Measurements from ENCODE around the gene ITGB1BP1.

Gene ITGB1BP1

DNA sequence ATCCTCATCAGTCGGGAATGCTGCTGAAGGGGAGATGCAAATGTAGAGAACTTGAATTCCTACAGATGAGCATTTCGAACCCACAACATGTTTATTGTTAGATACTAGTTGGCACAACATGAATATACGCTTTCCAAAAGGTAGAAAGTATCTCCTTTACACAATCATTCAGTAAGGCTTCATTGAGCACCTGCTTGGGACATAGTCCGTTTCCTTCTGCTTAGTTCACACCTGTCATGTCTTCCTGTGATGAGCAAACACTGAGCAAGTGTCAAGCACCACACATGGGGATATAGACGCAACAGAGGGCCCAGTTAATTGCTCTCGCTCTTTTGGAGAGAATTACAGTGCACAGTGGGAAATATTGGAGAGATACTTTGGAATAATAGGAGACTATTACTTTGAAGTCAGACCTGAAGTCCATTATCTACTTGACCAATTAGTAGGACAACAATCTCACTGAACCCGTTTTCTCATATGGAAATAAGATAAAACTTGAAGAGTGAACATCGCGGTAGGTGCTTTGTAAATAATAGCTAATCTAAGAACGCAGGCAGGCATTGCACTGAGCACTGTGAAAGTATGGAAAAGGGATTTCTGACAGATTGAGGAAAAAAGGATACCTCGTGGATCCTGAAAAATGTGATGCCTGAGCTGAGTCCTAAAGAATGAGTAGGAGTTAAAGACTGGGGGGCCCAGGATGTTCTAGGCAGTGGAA, 1.3 kb upstream of the ITGB1BP1 start:
- no peak for DNase-seq

DNA sequence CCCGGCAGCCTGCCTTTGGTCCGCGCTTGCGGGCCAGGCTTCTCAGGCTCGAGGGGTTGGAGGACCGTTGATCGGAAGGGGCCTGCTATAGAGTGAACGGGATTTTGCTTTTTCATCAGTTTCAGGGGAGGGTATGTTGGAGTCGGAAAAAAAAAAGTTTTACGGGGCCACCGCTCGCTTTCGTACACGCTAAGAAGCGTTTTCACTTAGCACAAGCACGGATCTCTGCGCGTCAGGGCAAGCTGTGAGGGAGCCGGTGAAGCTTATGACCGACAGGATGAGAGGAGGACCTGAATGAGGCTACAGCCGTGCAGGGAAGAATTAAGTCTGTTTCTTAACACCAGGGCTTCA, 569 bp upstream of the ITGB1BP1 start:
- DNase-seq: peak; percentile 46

DNA sequence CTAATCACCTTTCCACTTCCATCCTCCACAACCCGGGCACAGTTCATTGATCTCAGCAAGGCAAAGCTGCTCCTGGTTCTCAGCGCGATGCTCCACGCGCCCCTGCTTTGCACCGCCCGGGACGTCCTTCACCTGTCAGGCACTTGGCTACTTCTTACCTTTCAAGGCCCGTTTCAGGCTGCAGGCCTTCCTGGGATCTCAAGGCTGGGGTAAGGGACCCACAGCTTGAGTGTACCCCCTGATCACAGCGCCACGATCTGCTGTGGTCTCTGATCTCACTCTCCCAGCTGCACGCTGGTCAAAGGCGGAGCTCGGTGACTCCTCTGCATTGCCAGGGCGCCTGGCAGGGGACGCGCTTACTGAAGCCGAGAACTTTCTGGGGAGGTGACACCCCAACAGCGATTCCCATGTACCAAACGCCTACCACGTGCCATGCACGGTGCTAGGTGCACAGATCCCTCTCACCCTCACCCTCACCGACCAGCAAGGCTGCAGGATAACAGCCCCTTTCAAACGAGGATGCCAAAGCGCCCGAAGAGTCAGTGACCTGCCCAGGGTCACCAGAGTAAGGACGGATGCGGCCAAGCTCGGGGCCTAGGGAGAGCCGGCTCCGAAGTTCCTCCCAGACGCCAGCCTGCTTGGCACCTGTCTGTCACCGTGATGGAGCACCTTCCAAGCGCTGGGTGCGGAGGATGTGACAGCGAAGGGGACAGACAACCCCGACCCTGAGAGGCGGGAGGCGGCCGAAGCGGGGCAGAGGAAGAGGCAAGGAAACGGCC, 818 bp downstream of the ITGB1BP1 start:
- DNase-seq: peak; percentile 63

DNA sequence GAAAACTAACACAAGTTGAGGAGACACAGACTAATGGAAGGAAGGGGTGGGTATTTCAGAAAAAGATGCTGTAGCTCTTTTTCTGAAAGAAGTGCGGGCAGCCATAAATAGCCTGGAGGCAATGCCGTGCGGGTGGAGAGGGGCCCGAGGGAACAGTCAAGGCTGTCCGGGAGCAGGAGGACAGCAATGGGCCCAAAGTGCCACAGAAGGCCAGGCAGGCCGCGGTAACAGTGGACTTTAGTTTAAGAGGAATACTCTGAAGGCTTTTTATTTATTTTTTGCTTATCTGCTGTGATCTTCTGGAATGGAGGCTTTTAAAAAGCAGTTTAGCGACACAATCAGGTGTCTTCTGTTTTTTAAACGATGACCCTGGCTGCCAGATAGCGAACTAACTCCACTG, 2.8 kb downstream of the ITGB1BP1 start:
- no peak for DNase-seq

DNA sequence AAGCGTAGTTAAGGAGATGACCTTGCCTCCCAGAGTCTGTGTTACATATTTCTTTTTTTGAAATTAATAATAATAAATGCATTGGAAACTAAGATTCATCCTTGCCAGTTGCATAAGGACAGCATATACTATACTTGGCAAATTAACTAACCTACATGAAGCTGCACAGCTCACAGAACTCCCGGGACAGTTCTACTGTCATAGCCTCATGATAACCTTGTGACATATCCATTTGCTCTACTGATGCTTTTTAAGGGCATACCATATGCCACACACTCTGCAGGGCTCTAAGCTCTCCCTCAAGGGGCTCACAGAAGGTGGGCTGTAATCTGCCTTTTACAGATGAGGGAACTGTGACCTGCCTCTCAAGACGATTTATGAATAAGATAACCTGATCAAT, 3.8 kb downstream of the ITGB1BP1 start:
- no peak for DNase-seq

DNA sequence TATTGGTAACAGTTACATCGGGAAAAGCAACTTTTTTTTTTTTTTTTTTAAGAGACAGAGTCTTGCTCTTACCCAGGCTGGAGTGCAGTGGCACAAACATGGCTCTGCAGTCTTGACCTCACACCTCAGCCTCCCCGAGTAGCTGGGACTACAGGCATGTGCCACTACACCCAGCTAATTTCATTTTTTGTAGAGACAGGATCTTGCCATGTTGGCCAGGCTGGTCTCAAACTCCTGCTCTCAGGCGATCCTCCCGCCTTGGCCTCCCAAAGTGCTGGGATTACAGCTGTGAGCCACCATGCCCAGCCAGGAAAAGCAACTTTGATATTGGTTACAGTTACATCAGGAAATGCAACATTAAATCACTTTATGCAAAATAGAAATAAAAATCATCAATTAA, 4.6 kb downstream of the ITGB1BP1 start:
- no peak for DNase-seq

DNA sequence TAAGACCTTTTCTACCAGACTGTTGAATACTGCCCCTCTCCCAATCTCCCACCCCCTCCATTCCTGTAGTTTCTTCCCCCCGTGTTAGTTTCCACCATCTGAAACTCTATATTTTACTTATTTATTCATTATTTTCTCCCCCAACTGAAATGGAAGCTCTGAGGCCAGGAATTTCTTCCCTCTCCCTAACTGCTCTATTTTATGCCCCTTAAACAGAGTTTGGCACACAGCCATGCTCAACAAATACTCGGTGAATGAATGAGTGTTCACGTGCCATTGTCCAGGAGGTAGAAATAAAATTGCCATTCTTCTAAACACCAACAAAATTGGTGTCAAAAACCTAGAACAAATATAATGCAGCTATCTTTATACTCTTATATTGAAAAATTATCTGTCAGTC, 5.6 kb downstream of the ITGB1BP1 start:
- no peak for DNase-seq

DNA sequence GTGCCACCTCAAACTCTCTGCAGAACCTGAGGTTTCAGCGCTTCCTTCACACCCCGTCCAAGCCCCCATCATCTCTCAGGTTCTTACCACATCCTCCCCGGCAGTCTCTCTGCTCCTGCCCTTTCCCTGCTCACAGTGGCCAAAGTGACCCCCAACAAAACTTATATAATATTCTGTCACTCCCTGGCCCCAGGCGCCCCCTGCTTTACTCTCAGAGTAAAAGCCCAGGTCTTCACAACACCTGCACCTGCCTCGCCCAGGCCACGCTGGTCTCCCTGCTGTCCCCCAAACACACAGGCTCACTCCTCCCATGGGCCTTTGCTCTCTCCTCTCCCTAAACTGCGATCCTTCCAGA, 6.4 kb downstream of the ITGB1BP1 start:
- no peak for DNase-seq

DNA sequence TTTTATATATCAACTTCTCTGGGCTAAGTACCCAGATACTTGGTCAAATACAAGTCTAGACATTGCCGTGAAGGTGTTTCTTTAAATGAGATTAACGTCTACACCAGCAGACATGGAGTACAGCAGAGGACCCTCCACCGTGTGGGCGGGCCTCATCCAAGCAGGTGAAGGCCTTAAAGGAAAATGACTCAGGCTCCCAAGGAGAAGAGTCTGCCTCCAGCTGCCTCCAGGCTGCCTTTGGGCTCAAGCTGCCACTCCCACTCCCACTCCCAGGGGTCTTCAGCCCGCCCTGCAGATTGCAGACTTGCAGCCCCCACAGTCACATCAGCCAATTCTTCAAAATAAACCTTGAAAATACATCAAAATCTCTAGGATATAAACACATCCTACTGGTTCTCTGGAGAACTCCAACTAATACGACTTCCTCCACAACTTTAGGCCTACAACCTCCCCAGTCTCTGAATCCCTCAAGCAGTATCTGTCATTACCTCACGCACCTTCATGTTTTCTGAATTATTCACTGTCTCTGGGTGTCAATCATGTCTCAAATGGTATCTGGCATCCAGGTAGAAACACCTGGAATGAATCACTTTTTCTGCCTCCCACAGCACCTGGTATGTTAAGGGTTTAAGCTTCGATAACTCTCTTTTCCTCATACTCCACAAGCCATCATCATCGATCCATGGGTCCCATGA, 6.9 kb downstream of the ITGB1BP1 start:
- DNase-seq: no peak

DNA sequence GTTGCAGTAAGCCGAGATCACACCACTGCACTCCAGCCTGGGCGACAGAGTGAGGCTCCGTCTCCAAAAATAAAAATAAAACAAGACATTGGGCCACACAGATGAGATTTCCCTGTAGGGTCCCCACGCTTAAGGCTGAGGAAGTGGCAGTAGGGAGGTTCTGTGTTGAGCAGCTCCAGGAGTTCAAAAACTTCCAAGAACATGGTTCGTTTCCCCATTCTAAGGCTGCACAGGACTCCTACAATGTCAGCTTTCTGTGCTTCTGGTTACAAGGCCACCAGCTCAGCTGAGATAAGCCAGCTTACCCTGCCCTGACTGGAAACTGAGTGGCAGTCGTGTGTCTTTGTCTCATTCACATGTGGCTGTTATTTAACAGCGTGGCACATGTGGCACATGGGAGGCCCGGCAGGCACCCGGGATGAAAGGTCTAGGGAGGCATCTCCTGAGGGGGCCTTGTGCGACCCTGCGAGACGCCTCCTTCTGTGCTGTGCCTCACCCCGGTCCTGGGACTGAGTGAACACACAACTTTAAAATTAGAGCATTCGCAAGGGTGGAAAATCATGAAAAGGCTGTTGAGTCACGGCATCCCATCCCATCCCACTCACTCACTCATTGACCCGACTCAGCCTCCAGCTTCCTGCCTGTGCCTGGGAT, 7.7 kb downstream of the ITGB1BP1 start:
- DNase-seq: no peak

DNA sequence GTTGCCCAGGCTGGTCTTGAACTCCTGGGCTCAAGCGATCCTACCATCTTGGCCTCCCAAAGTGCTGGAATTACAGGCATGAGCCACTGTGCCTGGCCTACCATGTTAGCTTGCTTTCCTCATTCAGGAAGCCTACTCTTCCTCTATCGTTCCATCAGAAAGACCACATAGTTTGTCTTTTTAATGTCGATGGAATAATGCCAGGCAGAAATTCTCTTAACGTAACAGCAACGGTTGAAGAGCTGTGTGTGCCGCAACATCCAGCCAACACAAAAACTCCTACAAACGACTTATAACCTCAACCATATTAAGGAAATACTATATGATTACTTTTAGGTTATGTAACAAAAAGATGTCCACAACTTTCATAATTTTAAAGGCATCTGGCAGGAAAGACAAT, 10.5 kb downstream of the ITGB1BP1 start:
- no peak for DNase-seq

DNA sequence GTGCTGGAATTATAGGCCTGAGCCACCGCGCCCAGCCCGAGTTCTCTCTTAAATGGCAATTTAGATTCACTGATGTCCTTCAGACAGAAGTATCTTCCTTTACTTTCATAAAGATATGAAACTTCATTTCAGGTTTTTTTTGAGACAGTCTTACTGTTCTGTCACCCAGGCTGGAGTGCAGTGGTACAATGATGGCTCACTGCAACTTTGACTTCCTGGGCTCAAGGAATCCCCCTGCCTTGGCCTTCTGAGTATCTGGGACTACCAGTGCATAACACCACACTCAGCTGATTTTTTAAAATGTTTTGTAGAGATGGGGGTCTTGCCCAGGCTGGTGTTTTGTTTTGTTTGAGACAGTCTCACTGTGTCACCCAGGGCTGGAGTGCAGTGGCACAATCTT, 13.2 kb downstream of the ITGB1BP1 start:
- DNase-seq: no peak

DNA sequence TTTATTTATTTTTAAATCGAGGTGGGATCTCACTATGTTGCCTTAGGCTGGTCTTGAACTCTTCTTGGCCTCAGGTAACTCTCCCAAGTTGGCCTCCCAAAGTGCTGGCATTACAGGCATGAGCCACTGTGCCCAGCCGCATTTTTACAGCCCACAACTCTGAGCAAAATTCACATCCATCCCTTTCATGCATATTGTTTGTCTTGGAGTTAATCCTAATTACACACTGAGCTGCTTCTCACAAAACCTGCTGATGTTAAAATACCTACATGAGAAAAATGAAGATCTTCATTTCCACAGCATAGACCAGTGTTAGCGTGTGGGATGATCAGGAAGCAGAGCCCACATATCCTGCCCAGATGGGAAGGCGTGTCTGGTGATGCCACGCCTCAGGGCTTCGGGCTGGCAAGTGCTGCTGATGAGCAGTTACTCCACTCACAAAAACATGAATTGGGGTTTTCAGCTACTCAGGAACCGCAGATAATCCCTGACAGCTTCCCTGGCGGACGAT, 14.6 kb downstream of the ITGB1BP1 start:
- no peak for DNase-seq

DNA sequence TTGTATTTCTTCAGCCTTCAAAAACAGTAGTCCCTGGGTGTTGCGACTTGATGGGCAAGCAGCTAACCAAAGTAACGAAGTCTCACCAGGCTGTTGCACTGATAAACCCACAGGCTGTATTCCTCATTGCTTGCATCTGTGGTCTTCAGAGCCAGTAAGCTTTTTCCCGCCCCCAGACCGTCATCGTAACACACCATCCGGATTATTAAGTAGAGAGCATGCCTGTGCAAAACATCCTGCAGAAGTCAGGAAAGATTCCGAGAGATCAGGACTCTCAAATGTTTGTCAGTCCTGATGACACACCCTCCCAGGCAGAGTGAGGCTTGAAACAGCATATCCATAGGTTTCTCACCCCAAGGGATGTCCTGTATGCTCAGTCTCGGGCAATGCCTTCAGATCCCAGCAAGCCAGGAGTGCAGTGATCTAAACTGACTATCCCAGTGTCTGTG, 15.9 kb downstream of the ITGB1BP1 start:
- no peak for DNase-seq

DNA sequence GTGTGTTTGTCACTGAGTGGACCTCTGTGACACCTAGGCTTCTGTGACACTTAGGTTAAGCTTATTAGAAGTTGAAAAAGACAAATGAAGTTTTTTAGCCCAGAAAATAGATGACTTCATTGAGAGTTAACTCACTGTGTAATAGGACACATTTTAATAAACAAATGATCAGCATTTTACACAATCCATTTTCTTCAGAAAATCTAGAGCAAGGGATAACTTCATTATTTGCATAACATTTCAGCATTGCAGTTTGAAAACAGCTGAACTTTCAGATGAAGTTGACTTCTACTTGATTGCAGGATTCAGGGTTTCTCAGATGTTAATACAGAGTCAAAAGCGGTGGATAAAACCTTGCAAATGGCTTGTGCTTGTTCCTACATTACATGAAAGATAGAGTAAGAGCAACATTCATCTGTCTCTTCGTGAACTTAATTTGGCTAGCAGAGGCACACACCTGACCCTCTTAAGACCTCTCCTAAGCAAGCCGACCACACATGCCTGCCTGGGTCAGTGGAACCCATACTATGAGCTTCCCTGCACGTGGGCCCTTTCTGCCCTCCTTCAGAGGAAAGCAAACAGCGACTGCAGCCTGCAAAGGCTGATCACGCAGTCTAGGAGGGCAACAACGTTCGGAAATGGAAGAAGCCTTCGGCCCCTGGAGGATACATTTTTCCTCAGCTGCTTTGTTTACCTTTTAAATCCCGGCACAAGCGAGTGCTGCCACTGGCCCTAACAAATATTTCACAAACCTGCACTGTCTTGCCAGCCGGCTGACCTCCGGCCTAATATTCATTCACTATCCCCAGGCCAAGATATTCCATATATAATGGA, 16.6 kb downstream of the ITGB1BP1 start:
- no peak for DNase-seq

DNA sequence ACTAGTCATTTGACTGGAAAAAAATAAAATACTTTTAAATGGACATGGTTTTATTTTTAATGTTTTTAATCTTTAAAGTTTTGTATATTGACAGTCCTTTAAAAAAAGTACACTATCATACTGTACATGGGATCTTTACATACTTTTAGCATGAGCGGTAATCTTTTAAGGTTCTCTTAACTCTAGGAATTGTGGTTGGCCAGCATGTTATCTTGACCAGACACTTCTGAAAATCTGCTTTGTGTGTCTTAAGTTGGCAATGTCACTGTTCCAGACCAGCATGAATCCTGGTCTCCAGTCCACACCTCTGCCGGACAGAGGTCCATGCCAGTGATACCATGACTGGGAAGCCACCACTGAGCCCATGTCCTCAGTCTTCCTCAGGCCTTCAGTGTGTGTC, 17.7 kb downstream of the ITGB1BP1 start:
- DNase-seq: no peak

DNA sequence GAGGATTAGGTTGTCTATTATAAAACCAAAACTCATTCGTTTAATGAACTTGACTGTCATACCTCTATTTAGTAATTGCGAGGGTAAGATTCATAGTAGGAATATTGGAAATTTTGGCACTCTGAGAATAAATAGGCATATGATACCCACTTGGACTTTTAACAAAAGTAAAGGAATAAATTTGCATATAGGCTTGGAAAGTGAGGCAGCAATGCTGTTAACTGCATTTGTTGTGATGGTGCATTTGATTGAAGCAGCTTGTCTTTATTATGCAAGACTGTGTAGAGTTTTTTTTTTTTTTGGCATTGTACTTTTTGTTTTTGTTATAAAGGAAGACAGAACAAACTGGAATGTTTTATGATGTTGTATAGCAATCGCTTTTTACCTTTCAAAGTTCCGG, 18.9 kb downstream of the ITGB1BP1 start:
- DNase-seq: no peak

DNA sequence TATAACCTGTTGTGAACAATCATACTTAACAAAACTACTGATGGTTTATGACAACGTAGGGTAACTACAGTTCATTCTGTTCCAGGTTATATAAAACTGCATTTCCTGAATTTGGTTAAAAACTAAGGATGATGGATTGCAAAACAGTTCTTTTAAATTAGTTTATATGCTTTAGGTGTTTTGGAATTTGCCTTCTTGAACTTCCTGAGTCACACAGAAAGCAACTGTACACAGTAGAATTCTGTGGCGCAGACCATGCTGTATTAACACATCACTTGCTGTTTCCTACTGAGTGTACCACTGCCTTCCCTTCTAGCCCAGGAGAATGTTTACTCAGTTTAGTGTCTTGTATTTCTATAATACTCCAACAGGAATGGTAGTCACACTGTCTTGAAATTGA, 19.4 kb downstream of the ITGB1BP1 start:
- DNase-seq: no peak

DNA sequence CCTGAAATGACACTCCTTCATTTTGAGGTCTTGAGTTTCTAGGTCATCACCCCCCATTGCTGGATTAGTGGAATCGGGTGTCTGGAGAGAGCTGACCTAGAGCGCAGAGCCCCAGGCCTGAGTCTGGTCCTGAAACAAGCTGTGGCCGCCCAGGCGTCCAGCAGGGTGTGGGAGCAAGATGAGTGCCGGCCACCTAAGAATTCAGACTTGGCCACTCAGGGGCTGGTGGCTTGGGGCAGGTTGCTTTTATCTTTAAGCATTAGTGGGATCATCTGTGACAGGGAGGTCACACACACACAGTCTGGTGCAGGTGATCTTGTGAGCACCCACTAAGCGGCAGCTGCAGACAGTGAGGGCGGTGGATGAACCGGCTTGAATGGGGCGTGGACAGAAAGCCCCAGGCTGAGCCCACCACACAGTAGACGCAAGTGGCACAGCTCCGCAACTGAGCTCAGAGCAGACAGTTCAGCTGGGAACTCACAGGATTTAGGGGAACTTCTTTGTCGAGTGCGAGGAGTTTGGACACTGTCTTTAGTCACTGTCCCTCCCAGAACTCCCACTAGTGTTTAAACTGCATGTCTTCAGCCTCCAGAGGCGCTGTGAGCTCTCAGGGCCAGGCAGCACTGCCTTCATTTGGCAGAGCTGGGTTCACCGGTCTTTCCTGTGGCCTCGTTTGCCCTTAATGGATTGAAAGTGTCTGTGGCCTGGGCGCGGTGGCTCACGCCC, 21.5 kb downstream of the ITGB1BP1 start:
- peak; percentile 65 for DNase-seq

DNA sequence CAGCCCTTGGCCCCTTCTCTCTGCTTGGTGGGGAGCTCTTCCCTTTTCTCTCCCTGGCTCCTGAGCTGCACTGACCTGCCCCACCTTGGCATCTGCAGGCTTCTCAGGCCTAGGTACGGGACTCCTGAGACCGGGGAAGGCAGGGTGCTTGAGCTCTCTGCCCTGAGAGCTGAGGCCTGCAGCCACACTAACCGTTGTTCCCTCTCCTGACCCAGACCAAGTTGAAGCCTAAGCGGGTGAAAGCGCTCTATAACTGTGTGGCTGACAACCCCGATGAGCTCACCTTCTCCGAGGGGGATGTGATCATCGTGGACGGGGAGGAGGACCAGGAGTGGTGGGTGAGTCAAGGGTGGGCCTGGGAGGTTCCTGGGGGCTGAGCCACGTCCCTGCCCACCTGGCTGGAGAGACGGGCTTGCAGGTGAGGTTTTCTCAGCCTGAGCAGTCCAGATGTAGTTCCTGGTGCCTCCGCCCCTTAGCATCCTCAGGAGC, 22.2 kb downstream of the ITGB1BP1 start:
- DNase-seq: no peak

DNA sequence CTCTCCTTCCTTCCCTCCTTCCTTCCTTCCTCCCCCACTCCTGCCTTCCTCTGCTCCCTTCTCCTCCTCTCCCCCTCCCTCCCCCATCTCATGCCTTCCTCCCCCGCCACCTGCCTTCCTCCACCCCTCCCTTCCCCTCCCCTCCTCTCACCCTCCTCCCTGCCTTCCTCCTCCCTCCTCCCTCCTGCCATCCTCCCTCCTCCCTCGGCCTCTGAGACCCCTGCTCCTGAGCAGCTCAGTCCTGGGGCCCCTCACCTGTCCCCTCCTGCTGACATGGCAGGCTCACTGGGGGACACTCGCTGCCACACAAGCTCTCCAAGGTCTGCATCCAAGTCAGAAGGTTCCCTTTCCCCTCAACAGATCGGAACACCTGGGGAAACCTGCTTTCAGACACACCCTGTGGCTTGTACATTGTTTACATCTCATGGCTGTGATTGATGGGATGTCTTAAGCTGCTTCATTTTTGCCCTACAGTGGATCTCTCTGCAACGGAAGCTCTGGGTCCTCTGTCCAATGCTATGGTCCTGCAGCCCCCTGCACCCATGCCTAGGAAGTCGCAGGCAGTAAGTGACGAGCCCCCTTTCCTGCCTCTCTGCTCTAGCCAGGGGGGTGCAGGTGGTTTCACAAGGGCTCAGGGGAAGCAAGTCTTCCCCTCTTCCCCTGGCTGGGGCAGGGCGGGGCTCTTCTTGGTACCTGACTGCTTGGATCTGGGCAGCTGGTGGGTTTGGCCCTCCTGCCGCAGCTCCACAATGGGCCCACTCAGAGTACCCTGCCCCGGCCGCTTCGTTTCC, 22.9 kb downstream of the ITGB1BP1 start:
- no peak for DNase-seq
